Measurements from ENCODE around the gene POLE3.
"Not testable (repeated sequence)": the region's sequence is repeated elsewhere in the genome, so short reads cannot be mapped to it uniquely, and the experiment has no call there.

The POLE3 gene

GRCh38 chr9:113410207-113410864 is at the start of gene POLE3, which contains the start of gene C9orf43:
Gene POLE3 (minus strand): TSS chr9:113410675. CDS start chr9:113410293, 382 bp downstream.
Gene C9orf43 (plus strand): TSS chr9:113410747. CDS start chr9:113413494, 2,747 bp downstream.
- peak; percentile 93 for DNase-seq

GRCh38 chr9:113456235-113456634 is 45.8 kb upstream of the POLE3 start:
- DNase-seq, result no peak

GRCh38 chr9:113454914-113455761 is 44.7 kb upstream of the POLE3 start:
- DNase-seq, result peak; percentile 41

GRCh38 chr9:113452113-113452605 is 41.7 kb upstream of the POLE3 start:
- DNase-seq, result no peak

- no peak for DNase-seq
Observed at GRCh38 chr9:113449376-113449775, 38.9 kb upstream of the POLE3 start.

- no peak for DNase-seq
Observed at GRCh38 chr9:113446323-113446740, 35.9 kb upstream of the POLE3 start.

GRCh38 chr9:113444736-113445135 is 34.3 kb upstream of the POLE3 start:
- no peak for DNase-seq

- DNase-seq, result not testable (repeated sequence)
Observed at GRCh38 chr9:113437716-113438115, 27.2 kb upstream of the POLE3 start.

GRCh38 chr9:113436728-113437515 is 26.4 kb upstream of the POLE3 start:
- DNase-seq, result no peak

- no peak for DNase-seq
Observed at GRCh38 chr9:113431191-113431590, 20.7 kb upstream of the POLE3 start.

GRCh38 chr9:113428062-113428615 is 17.7 kb upstream of the POLE3 start:
- no peak for DNase-seq

- no peak for DNase-seq
Observed at GRCh38 chr9:113427629-113428028, 17.2 kb upstream of the POLE3 start.

- no peak for DNase-seq
Observed at GRCh38 chr9:113426701-113427100, 16.2 kb upstream of the POLE3 start.

GRCh38 chr9:113425072-113425471 is 14.6 kb upstream of the POLE3 start:
- DNase-seq, result no peak

- DNase-seq, result no peak
Observed at GRCh38 chr9:113421726-113422125, 11.3 kb upstream of the POLE3 start.

- DNase-seq, result no peak
Observed at GRCh38 chr9:113417370-113417769, 6.9 kb upstream of the POLE3 start.

GRCh38 chr9:113416149-113416721 is 5.8 kb upstream of the POLE3 start:
- DNase-seq, result peak; percentile 71

GRCh38 chr9:113409883-113410206 is 630 bp downstream of the POLE3 start:
- DNase-seq, result no peak

GRCh38 chr9:113409481-113409880 is 994 bp downstream of the POLE3 start:
- no peak for DNase-seq

GRCh38 chr9:113406873-113407511 is 3.5 kb downstream of the POLE3 start:
- peak; percentile 66 for DNase-seq

GRCh38 chr9:113406353-113406752 is 4.1 kb downstream of the POLE3 start:
- not testable (repeated sequence) for DNase-seq

- DNase-seq, result no peak
Observed at GRCh38 chr9:113403646-113404045, 6.8 kb downstream of the POLE3 start.

Measured in RPMI8226 (cell line).